WTC11 (cell line): ENCODE measurements around the gene NXPH4. TPM values are rescaled to one million over a fixed set of nuclear protein-coding genes. Genes with fewer than 3 reads are reported as not detected.

ENCODE experiments used
- ATAC-seq: fragments of 200-7000 bp; cut with Tn5 transposase; 2 replicates; pipeline ENCODE4 v1.10.0; 2021; ENCODE audit warnings: mild to moderate bottlenecking, moderate library complexity
- CTCF ChIA-PET: fragments of 300-600 bp; sonication (Branson Sonifier 250); formaldehyde crosslinking; loops from one replicate; lab custom pipeline; 2021; ENCODE audit warnings: antibody characterized with exemption; lab: Charles Lee
- POLR2A ChIA-PET: fragments of 350-600 bp; sonication (Branson Sonifier 250); formaldehyde crosslinking; loops from one replicate; lab custom pipeline; 2021; ENCODE audit warnings: antibody characterized with exemption; lab: Charles Lee
- DNase-seq: peaks from one replicate; pipeline ENCODE4 v3.0.0; 2021; ENCODE audit warnings: low spot score
- H3K27ac Mint-ChIP-seq: 2 replicates; pipeline ENCODE4 v1.8.0; 2021; ENCODE audit warnings: mixed read lengths
- H3K27me3 Mint-ChIP-seq: 2 replicates; pipeline ENCODE4 v1.8.0; 2021; ENCODE audit warnings: low read depth, mild to moderate bottlenecking, moderate library complexity, mixed read lengths
- H3K36me3 Mint-ChIP-seq: 2 replicates; pipeline ENCODE4 v1.8.0; 2021; ENCODE audit warnings: mixed read lengths
- H3K4me1 Mint-ChIP-seq: 2 replicates; pipeline ENCODE4 v1.8.0; 2022; ENCODE audit warnings: mixed read lengths
- H3K4me3 Mint-ChIP-seq: 2 replicates; pipeline ENCODE4 v1.8.0; 2021; ENCODE audit warnings: mild to moderate bottlenecking, moderate library complexity, mixed read lengths
- H3K9me3 Mint-ChIP-seq: 2 replicates; pipeline ENCODE4 v1.8.0; 2021; ENCODE audit warnings: mixed read lengths
- ATF3 ChIP-seq: sonication (generic); formaldehyde crosslinking; conservative IDR thresholded peaks from 2 replicates; pipeline ENCODE4 v1.8.1; 2022; ENCODE audit warnings: mild to moderate bottlenecking, missing genetic modification reagents
- CREM ChIP-seq: sonication (generic); formaldehyde crosslinking; IDR thresholded peaks from 2 replicates; pipeline ENCODE4 v1.8.1; 2022; ENCODE audit warnings: mild to moderate bottlenecking, missing genetic modification reagents, moderate library complexity
- E2F1 ChIP-seq: sonication (generic); formaldehyde crosslinking; IDR thresholded peaks from 2 replicates; pipeline ENCODE4 v1.8.0; 2022; ENCODE audit warnings: mild to moderate bottlenecking, missing genetic modification reagents
- E2F4 ChIP-seq: sonication (generic); formaldehyde crosslinking; IDR thresholded peaks from 2 replicates; pipeline ENCODE4 v1.8.1; 2022; ENCODE audit warnings: low read depth, mild to moderate bottlenecking, moderate library complexity, missing genetic modification reagents, borderline replicate concordance
- E2F5 ChIP-seq: sonication (generic); formaldehyde crosslinking; IDR thresholded peaks from 2 replicates; pipeline ENCODE4 v1.8.1; 2022; ENCODE audit warnings: mild to moderate bottlenecking, moderate library complexity, missing genetic modification reagents
- FOXJ3 ChIP-seq: sonication (generic); formaldehyde crosslinking; IDR thresholded peaks from 2 replicates; pipeline ENCODE4 v1.9.0; 2021; ENCODE audit warnings: missing genetic modification reagents, mild to moderate bottlenecking, borderline replicate concordance
- GABPB1 ChIP-seq: sonication (generic); formaldehyde crosslinking; IDR thresholded peaks from 2 replicates; pipeline ENCODE4 v1.8.1; 2023; ENCODE audit warnings: mild to moderate bottlenecking, missing genetic modification reagents
- IRF1 ChIP-seq: sonication (generic); formaldehyde crosslinking; IDR thresholded peaks from 2 replicates; pipeline ENCODE4 v1.8.0; 2023; ENCODE audit warnings: missing genetic modification reagents
- JAZF1 ChIP-seq: fragments of 250-450 bp; sonication (Bioruptor Pico); IDR thresholded peaks from 2 replicates; pipeline ENCODE4 v1.9.0; 2021; ENCODE audit warnings: moderate library complexity, mild to moderate bottlenecking, inconsistent platforms
- SOX15 ChIP-seq: fragments of 250-450 bp; sonication (Bioruptor Pico); IDR thresholded peaks from 2 replicates; pipeline ENCODE4 v1.9.0; 2021; ENCODE audit warnings: mild to moderate bottlenecking
- ZBTB21 ChIP-seq: sonication (generic); formaldehyde crosslinking; IDR thresholded peaks from 2 replicates; pipeline ENCODE4 v1.8.1; 2023; ENCODE audit warnings: mild to moderate bottlenecking, missing genetic modification reagents, borderline replicate concordance
- total RNA-seq: library from RNA; stranded (reverse); gene quantifications from 3 replicates; pipeline ENCODE4 v1.2.3, GENCODE V29; 2021
- TF ChIP-seq, protein P1 (sequence below): fragments of 200-600 bp; IDR thresholded peaks from 2 replicates; pipeline ENCODE4 v1.8.0; 2022; ENCODE audit warnings: antibody characterized with exemption
- TF ChIP-seq, protein P2 (sequence below): sonication (generic); formaldehyde crosslinking; conservative IDR thresholded peaks from 2 replicates; pipeline ENCODE4 v1.8.1; 2023; ENCODE audit warnings: mild to moderate bottlenecking, low read depth, missing genetic modification reagents, moderate library complexity

The NXPH4 gene
- total RNA-seq, 1 experiment from 2014 or later = 4.9 TPM

DNA sequence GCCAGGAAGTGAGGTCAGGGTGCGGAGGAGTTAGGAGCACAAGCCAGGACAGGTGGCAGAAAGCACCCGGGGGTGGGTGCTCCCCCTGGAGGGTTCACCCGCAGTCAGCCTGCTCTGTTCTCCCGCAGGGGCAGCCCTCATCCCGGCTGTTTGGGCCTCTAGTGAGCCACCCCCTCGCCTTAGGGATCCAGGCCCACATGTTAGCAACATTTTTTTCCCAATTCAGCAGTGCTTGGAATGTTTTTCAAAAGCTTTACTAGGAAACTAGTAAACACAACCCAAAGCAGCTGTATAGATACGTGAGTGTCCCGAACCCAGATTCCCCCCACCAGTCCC, 28.5 kb upstream of the NXPH4 start:
- DNase-seq (no peak), ATAC-seq (no peak)
- ChIA-PET POLR2A (interaction anchor here (0.8 kb wide), 1 partner anchor 20 kb away, joined by 3 read pairs; no protein-coding TSS in a partner anchor), CTCF (interaction anchor here (0.8 to 4.1 kb wide), 4 partner anchors 12 to 62 kb away, joined by 4 to 34 read pairs (median 4); no protein-coding TSS in a partner anchor)
- Mint-ChIP-seq H3K27me3 (no peaks in the 10 kb centered on the region), H3K4me1 (no peaks in the 10 kb centered on the region), H3K27ac (no peak overlapping the region), H3K36me3 (peaks cover 77% of the 10 kb centered on the region), H3K9me3 (peaks cover 5% of the 10 kb centered on the region; the same call in 1 of the 2 replicates), H3K4me3 (no peak overlapping the region)
- TF ChIP-seq CREM (CRISPR knock-in tag) (no peak), E2F4 (CRISPR knock-in tag) (no peak), IRF1 (CRISPR knock-in tag) (no peak)

GRCh38 chr12:57190037-57190436, 26.6 kb upstream of the NXPH4 start:
- ATAC-seq (no peak), DNase-seq (no peak)
- Mint-ChIP-seq H3K4me3 (no peak overlapping the region), H3K27ac (no peak overlapping the region), H3K4me1 (no peaks in the 10 kb centered on the region), H3K27me3 (no peaks in the 10 kb centered on the region), H3K9me3 (peaks cover 5% of the 10 kb centered on the region; the same call in 1 of the 2 replicates), H3K36me3 (peaks cover 70% of the 10 kb centered on the region)
- no peak for TF ChIP-seq ATF3 (CRISPR knock-in tag)
- TF ChIP-seq, protein P1, sequence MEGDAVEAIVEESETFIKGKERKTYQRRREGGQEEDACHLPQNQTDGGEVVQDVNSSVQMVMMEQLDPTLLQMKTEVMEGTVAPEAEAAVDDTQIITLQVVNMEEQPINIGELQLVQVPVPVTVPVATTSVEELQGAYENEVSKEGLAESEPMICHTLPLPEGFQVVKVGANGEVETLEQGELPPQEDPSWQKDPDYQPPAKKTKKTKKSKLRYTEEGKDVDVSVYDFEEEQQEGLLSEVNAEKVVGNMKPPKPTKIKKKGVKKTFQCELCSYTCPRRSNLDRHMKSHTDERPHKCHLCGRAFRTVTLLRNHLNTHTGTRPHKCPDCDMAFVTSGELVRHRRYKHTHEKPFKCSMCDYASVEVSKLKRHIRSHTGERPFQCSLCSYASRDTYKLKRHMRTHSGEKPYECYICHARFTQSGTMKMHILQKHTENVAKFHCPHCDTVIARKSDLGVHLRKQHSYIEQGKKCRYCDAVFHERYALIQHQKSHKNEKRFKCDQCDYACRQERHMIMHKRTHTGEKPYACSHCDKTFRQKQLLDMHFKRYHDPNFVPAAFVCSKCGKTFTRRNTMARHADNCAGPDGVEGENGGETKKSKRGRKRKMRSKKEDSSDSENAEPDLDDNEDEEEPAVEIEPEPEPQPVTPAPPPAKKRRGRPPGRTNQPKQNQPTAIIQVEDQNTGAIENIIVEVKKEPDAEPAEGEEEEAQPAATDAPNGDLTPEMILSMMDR = no peak
- TF ChIP-seq, protein P2, sequence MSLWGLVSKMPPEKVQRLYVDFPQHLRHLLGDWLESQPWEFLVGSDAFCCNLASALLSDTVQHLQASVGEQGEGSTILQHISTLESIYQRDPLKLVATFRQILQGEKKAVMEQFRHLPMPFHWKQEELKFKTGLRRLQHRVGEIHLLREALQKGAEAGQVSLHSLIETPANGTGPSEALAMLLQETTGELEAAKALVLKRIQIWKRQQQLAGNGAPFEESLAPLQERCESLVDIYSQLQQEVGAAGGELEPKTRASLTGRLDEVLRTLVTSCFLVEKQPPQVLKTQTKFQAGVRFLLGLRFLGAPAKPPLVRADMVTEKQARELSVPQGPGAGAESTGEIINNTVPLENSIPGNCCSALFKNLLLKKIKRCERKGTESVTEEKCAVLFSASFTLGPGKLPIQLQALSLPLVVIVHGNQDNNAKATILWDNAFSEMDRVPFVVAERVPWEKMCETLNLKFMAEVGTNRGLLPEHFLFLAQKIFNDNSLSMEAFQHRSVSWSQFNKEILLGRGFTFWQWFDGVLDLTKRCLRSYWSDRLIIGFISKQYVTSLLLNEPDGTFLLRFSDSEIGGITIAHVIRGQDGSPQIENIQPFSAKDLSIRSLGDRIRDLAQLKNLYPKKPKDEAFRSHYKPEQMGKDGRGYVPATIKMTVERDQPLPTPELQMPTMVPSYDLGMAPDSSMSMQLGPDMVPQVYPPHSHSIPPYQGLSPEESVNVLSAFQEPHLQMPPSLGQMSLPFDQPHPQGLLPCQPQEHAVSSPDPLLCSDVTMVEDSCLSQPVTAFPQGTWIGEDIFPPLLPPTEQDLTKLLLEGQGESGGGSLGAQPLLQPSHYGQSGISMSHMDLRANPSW (CRISPR knock-in tag) = no peak
- TF ChIP-seq JAZF1 (CRISPR knock-in tag) = no peak
- no peak for TF ChIP-seq E2F5 (CRISPR knock-in tag)
- no peak for TF ChIP-seq E2F1 (CRISPR knock-in tag)
- no peak for TF ChIP-seq FOXJ3 (CRISPR knock-in tag)
- TF ChIP-seq SOX15 (CRISPR knock-in tag) = no peak
- ChIA-PET POLR2A (no interaction called here), CTCF (interaction anchor here (0.8 to 1.4 kb wide), 2 partner anchors 17 to 62 kb away, joined by 3 to 5 read pairs; partner anchors contain the start of gene LRP1)

GRCh38 chr12:57190821-57191220, 25.8 kb upstream of the NXPH4 start:
- H3K36me3 Mint-ChIP-seq = peaks cover 70% of the 10 kb centered on the region
- no peak overlapping the region for H3K27ac Mint-ChIP-seq
- no peak overlapping the region for H3K4me3 Mint-ChIP-seq
- no peaks in the 10 kb centered on the region for H3K4me1 Mint-ChIP-seq
- peaks cover 5% of the 10 kb centered on the region; the same call in 1 of the 2 replicates for H3K9me3 Mint-ChIP-seq
- ChIA-PET CTCF (interaction anchor here (1.1 to 1.2 kb wide), 2 partner anchors 15 to 22 kb away, joined by 3 to 5 read pairs; no protein-coding TSS in a partner anchor), POLR2A (no interaction called here)
- TF ChIP-seq ZBTB21 (CRISPR knock-in tag) (no peak), IRF1 (CRISPR knock-in tag) (no peak), GABPB1 (no peak)
- ATAC-seq = no peak
- H3K27me3 Mint-ChIP-seq = no peaks in the 10 kb centered on the region
- DNase-seq = no peak
